Superior temporal gyrus (tissue), 1 donor: ENCODE results near the gene ADAM33.

Experiments used
- DNase-seq: peaks from one replicate; pipeline ENCODE4 v3.0.0-alpha.2; 2016; ENCODE audit errors: extremely low spot score

The ADAM33 gene

GRCh38 chr20:3710011-3710466 is 28.2 kb upstream of the ADAM33 start:
- DNase-seq, result no peak

DNA sequence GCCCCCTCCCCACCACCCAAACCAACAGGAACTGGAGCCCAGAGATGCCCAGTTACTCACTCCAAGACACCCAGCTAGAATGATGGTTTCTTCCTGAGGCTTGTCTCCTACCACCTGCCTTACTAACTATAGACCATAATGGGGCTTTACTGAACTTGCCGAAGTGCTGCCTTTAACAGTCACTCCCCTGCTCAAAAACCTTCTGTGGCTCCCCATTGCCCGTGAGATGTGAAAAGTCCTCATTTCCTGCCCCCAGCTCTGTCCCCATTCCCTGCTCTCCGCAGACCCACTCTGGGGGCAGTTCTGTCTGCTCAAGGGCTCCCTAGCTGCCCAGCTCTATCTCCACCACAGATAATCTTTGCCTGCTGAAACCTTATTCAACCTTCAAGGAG is 25.7 kb upstream of the ADAM33 start:
- DNase-seq, result no peak

DNA sequence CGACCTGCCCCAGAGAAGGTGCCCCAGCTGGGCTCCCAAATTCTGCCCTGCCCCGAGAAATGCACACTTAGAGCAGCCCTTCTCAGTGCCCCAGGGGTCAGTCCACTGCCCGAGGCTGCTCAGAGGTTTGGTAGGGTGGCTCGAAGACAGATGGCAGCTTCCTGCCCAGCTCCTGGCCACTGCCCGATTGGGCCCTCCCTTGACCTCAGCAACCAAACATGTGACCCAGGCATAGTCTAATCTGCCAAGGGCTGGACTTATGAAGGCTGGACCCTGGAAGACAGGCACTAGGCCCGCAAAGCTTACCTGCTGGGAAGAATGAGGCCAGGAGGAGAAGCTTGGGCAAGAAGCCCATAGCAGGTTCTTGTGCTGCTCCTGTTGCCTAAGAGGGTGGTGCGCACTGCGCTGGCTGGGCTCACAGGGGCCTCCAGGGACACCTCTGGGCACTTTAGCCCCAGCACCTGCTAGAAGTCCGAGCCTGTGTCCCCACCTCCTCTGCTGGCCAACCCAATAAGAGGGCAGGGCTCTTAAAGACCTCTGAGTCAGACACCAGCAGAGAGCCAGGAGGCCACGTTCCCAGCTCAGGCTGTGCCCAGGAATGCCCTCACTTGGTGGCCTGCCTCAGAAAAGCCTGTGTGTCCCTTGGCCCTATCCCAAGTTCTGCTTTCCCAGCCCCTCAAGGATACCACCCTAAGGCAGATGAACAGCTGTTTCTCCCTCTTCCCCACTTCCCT is 25.1 kb upstream of the ADAM33 start:
- DNase-seq, result no peak

DNA sequence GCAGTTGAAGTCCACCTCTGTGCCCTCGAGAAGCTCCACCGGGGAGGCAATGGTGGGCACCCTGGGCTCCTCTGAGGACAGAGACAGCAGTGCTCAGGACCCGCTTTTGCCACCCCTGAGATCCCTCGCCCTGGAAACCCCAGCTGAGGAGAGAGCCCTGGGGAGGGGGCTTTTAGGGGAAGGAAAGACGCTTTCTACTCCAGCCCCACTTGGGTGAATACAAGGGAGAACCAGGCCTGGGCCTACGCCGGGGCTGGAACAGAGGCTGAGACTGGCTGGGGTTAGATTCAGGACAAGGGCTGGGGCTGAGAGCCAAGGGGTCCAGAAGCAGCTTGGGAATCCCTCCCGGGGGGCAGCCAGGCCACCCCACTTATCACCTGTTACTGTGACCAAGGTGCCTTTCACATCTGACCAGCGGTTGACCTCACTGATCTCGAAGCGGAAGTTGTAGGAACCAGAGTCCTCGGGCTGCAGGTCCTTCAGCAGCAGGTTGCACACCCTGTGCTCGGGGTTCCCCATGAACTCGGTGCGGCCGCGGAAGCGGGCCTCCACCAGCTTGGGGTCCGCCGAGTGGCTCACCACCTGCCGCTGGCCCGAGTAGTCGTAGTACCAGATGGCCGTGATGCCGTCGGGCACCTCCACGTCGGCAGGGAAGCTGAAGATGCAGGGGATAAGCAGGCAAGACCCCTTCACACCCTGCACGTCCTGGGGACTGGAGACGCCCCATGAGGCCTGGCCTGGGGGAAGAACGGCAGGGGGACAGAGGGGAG is 24.3 kb upstream of the ADAM33 start:
- DNase-seq, result no peak

- no peak for DNase-seq
Measured at GRCh38 chr20:3705491-3705969, 23.7 kb upstream of the ADAM33 start.

DNA sequence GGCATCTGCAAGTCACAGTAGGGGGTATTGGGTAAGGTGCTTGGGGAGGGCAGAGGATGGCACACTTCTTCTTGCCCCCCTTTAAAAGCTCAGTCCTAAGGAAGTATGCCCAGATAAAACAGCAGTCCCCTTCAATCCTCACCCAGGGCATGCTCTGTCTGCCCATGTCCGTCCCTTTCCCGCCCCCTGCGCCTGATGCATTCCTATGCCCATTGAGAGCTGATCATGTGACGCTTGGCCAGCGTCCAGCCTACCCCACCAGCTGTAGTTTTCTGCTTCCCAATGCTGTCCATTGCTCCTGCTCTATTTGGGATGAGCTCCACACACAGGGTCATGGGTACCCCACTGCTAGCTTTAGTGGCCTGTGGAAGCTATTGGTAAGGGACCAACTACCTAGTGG is 22.3 kb upstream of the ADAM33 start:
- DNase-seq, result no peak

- no peak for DNase-seq
Measured at GRCh38 chr20:3702611-3703391, 21.0 kb upstream of the ADAM33 start.

GRCh38 chr20:3701061-3701998 is 19.5 kb upstream of the ADAM33 start:
- DNase-seq, result no peak

- no peak for DNase-seq
Measured at GRCh38 chr20:3699037-3699436, 17.2 kb upstream of the ADAM33 start.

DNA sequence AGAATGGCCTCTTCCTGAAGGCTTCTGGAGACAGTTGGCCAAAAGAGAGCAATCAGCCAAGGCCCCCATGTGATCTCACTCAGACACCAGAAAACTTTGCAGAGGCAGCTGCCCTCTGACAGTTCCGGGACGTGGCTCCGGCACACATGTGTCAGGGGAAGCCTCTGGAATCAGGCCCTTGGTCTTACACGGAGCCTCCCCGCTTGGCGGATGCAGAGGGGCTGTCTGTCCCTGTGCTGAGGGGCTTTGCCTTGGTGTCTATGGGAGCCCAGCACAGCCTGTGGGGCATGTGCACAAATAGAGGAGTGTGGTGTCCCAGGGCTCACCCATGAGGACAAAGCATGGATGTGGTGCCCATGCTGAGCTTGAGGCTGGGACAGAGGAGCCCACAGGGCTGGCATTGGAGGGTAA is 16.8 kb upstream of the ADAM33 start:
- DNase-seq, result no peak

DNA sequence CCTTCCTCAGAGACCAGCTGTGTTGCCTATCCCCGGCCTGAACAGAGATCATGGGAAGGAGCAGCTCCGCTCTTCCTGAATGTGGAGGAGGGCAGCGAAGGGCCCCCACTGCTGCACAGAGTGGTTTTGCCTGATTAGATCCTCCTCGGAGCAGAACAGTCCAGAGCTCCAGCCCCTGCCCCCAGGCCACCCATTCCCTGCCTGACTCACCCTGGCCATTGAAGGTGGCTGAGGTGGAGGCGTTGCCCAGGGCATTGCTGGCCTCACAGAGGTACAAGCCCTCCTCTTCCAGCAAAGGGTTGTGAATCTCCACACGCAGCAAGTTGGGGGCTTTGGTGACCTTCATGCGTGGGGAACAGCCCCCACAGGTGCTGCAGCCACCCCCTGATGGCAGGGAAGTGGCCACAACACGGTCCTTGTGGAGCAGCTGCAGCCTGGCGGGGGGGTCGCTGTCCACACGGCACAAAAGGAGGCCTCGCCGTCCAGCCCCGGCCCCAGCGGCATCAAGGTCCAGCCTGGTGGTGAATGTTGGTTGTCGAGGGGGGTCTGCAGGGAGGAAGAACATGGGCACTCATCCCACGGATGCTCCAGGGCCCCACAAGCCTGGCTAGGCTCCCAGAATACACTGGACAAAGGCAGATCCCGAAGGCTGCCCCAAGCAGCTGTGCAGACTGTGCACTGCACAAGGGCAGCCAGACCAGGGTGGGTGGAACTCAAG is 15.9 kb upstream of the ADAM33 start:
- no peak for DNase-seq

DNA sequence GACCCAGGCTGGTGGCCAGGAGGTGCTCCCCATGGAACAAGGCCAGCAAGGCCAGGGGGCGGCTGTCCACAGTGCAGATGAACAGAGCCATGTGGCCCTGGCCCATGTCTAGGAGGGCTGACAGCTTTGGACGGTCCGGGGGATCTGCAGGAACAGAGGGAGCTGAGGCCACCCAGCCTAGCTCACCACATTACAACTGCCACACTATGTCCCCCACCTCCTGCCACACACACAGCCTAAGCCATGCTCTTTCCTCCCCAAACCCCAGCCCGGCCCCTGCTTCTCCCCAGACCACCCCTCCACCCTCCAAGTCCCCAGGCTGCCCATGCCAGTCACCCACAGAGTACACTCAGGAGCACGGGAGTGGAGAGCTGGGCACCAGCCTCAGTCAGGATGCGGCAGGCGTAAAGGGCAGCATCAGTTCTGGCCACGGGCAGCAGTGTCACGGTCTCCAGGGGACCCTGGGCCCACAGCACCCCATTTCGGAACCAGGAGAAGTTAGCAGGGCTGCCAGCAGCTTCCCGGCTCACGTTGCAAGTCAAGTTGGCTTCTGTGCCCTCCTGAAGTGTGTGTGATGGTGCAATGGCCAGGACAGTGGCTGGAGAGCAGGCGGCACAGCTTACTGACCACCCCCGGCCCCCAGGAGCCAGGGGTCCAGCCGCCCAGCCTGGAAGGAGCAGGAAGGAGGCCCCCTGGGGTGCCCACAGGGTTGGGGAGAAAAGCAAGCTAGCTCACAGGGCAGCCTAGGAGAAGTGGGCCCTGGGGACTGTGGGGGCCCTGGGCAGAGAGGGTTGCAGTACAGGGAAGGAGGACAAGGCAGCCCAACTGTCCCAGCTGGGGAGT is 15.2 kb upstream of the ADAM33 start:
- DNase-seq, result no peak

DNA sequence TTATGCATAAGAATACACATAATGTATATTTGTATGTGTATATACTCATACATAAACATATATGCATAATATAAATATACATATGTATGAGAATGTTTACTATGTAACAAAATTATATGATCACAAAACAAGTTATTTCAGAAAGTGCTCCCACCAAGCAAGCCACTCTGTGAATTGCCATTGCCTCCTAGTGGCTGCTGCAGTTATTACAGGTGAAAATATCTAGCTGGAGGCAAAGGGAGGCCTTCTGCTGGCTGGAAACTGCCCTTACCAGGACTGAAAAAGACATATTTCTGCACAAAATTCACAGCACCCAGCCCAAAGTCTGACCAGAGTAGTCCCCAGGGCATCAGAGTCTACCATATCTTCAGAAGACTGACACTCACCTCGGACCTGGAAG is 14.4 kb upstream of the ADAM33 start:
- no peak for DNase-seq

DNA sequence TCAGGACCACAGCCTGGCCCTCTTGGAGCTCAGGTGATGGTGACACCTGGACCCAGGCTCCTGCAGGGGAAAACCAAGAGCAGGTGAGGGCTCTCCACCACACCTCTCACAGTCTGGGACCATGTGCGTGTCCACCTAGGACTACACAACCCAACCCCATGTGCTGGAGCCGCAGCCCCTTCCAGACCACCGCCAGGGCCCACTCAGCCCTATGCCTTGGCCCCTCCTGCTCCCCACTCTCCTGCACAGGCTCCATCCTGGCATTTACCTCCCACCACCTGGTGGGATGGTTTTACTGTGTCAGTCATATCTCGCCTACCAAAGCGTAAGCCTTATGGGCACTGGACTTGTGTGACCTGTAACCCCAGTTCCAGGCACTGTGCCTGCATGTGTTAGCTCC is 13.1 kb upstream of the ADAM33 start:
- DNase-seq, result no peak

GRCh38 chr20:3693376-3693775 is 11.6 kb upstream of the ADAM33 start:
- no peak for DNase-seq

- DNase-seq, result no peak
Measured at GRCh38 chr20:3692706-3693294, 11.0 kb upstream of the ADAM33 start.

DNA sequence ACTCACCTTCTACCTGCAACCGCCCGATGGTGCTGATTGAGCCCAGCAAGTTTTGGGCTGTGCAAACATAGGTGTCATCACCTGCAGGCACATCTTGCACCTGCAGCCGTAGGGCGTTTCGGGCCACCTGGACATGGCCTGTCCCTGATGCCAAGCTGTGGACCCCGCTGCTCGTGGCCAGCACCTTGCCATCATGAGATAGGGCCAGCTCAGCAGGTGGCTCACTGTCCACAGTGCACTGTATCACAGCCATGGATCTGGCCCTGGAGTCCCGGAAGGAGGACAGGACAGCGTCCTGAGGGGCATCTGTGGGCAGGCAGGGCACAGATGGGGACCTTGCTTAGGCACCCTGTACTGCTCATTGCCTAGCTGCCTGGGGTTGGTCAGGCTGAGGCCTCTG is 10.1 kb upstream of the ADAM33 start:
- DNase-seq, result no peak

DNA sequence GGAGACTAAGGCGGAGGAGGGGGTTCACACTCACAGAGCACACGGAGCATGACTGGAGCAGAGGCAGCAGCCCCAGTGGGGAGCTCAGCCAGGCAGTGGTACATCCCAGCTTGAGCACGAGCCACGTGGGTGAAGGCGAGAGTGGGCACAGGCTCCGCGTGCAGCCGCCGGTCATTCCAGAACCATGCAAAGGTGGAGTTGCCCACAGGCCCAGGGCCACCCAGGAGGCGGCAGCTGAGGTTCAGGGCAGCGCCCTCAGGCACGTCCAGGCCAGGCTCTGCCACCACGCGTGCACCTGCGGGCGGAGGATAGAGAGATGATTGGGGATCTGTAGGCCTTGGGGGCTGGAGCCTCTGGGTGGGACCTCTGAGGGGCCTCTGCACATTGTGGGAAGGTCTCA is 9.5 kb upstream of the ADAM33 start:
- DNase-seq, result no peak

- no peak for DNase-seq
Measured at GRCh38 chr20:3690413-3690812, 8.6 kb upstream of the ADAM33 start.
